RWPE2 (cell line): ENCODE measurements around the gene ASAH2.
"Not testable (repeated sequence)": the region's sequence is repeated elsewhere in the genome, so short reads cannot be mapped to it uniquely, and the experiment has no call there.

Experiments
- ATAC-seq: fragments of 200-7000 bp; cut with Tn5 transposase; 3 replicates; pipeline ENCODE4 v1.9.1; 2021; ENCODE audit warnings: low read depth
- DNase-seq: peaks from one replicate; pipeline ENCODE4 v3.0.0-alpha.2; 2020; ENCODE audit warnings: low spot score
- H3K27ac ChIP-seq: fragments of 450-650 bp; 2 replicates; pipeline ENCODE4 v1.5.1; 2017; ENCODE audit warnings: mild to moderate bottlenecking; ENCODE audit not compliant: poor library complexity, severe bottlenecking
- H3K27me3 ChIP-seq: fragments of 250-450 bp; sonication (Bioruptor Pico); 2 replicates; pipeline ENCODE4 v1.5.1; 2021; ENCODE audit warnings: mild to moderate bottlenecking, moderate library complexity; ENCODE audit not compliant: insufficient read depth, poor library complexity, severe bottlenecking
- H3K36me3 ChIP-seq: fragments of 250-450 bp; sonication (Bioruptor Pico); 2 replicates; pipeline ENCODE4 v1.5.1; 2020; ENCODE audit warnings: low read depth, mild to moderate bottlenecking, moderate library complexity
- H3K4me1 ChIP-seq: fragments of 250-450 bp; sonication (Bioruptor Pico); 2 replicates; pipeline ENCODE4 v1.5.1; 2021; ENCODE audit warnings: mild to moderate bottlenecking, moderate library complexity; ENCODE audit not compliant: insufficient read depth, poor library complexity, severe bottlenecking
- H3K4me3 ChIP-seq: fragments of 250-450 bp; sonication (Bioruptor Pico); 2 replicates; pipeline ENCODE4 v1.5.1; 2021; ENCODE audit warnings: mild to moderate bottlenecking, moderate library complexity; ENCODE audit not compliant: severe bottlenecking
- H3K9me3 ChIP-seq: fragments of 250-450 bp; sonication (Bioruptor Pico); 2 replicates; pipeline ENCODE4 v1.5.1; 2021; ENCODE audit warnings: mild to moderate bottlenecking, moderate library complexity; ENCODE audit not compliant: severe bottlenecking
- CTCF ChIP-seq: fragments of 450-650 bp; IDR thresholded peaks from one replicate; pipeline ENCODE4 v1.5.1; 2017; ENCODE audit warnings: mild to moderate bottlenecking, moderate library complexity; ENCODE audit not compliant: poor library complexity, severe bottlenecking

Gene ASAH2

DNA sequence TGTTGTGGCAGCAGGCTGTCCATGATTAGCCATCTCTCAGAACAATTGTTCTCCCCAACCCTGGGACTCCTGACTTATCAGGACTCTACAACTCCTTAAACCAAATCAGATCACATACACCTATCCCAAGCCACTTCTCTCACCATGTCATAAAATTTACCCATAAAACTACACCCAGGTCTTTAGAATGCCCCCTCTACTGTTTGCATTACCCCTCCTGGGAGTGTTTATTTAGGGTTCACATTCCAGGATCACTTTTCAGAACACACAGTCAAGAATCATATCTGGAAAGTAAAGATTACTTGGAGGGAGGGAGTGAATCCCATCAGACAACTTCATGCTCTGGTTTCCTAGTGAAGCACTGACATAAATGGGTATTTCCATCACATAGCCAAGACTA lies 7.1 kb downstream of the ASAH2 start:
- TF ChIP-seq CTCF, result no peak
- H3K27ac ChIP-seq, result no peak overlapping the region
- H3K4me3 ChIP-seq, result no peak overlapping the region
- H3K4me1 ChIP-seq, result no peaks in the 10 kb centered on the region
- no peak for ATAC-seq
- DNase-seq, result no peak
- H3K27me3 ChIP-seq, result no peaks in the 10 kb centered on the region
- no peaks in the 10 kb centered on the region for H3K36me3 ChIP-seq
- no peaks in the 10 kb centered on the region for H3K9me3 ChIP-seq

DNA sequence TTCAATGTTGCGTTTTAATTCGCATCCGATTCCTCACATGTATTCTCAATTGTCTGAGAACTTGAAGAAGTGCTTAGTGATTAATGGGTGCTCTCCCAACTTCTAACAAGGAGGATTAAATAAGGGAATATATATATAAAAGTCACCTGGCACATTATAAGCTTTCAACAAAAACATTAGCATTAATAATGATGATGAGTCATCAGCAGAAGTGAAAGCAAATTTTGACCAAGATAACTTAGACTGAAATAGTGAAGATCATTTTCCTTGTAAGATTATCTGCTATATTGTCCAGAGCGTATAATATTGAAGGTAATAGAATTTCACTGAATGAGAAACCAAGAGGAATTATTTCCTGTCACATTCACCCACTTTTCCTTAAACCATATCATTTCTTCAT lies 8.5 kb downstream of the ASAH2 start:
- no peaks in the 10 kb centered on the region for H3K27me3 ChIP-seq
- DNase-seq, result no peak
- H3K4me1 ChIP-seq, result no peaks in the 10 kb centered on the region
- H3K27ac ChIP-seq, result no peak overlapping the region
- no peak for TF ChIP-seq CTCF
- H3K9me3 ChIP-seq, result no peaks in the 10 kb centered on the region
- no peak for ATAC-seq
- no peak overlapping the region for H3K4me3 ChIP-seq
- H3K36me3 ChIP-seq, result no peaks in the 10 kb centered on the region

- not testable (repeated sequence) for H3K27me3 ChIP-seq, H3K9me3 ChIP-seq, ATAC-seq, H3K36me3 ChIP-seq, H3K4me1 ChIP-seq, H3K4me3 ChIP-seq, H3K27ac ChIP-seq, DNase-seq
Measured at GRCh38 chr10:50241478-50241877, 9.8 kb downstream of the ASAH2 start.

DNA sequence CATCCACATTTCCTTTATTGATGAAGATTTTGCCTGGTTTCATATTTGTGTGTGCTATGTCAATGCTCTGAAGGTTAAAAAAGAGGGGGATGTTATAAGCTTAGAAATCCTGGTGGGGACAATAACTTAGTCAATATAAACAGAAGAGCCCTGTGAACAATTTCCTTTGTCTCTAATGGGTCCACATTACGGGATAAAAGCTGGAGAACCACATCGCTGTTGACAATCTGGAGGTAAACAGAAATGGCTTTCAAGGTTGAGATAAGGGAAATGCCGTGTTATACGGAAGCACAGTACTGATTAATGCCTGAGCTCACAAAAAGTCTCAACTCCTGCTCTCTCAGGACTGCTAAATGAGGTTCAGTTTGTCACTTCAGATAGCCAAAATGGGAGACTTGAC lies 16.8 kb downstream of the ASAH2 start:
- ATAC-seq, result no peak
- TF ChIP-seq CTCF, result no peak
- peaks cover 17% of the 10 kb centered on the region for H3K27me3 ChIP-seq

GRCh38 chr10:50232261-50232639 lies 19.1 kb downstream of the ASAH2 start:
- no peak for TF ChIP-seq CTCF
- no peak for ATAC-seq
- Histone ChIP-seq H3K36me3 (no peaks in the 10 kb centered on the region), H3K27me3 (peaks cover 17% of the 10 kb centered on the region), H3K9me3 (no peaks in the 10 kb centered on the region), H3K4me3 (no peak overlapping the region), H3K27ac (no peak overlapping the region), H3K4me1 (no peaks in the 10 kb centered on the region)
- no peak for DNase-seq

More for the DNA sequence above, 16.8 kb downstream of the ASAH2 start:
- no peak overlapping the region for H3K27ac ChIP-seq
- no peaks in the 10 kb centered on the region for H3K36me3 ChIP-seq
- no peaks in the 10 kb centered on the region for H3K4me1 ChIP-seq
- DNase-seq, result no peak
- no peaks in the 10 kb centered on the region for H3K9me3 ChIP-seq
- no peak overlapping the region for H3K4me3 ChIP-seq
